ENCODE results near the gene LRMDA. TPM values are rescaled to one million over a fixed set of nuclear protein-coding genes. Genes with fewer than 3 reads are reported as not detected.

Gene LRMDA
- total and polyA plus RNA-seq, 2 of the 13 experiments (the other 11 are each of a cell fraction or from before 2014, with no cell fraction given), result 13.4 to 22.0 TPM

DNA sequence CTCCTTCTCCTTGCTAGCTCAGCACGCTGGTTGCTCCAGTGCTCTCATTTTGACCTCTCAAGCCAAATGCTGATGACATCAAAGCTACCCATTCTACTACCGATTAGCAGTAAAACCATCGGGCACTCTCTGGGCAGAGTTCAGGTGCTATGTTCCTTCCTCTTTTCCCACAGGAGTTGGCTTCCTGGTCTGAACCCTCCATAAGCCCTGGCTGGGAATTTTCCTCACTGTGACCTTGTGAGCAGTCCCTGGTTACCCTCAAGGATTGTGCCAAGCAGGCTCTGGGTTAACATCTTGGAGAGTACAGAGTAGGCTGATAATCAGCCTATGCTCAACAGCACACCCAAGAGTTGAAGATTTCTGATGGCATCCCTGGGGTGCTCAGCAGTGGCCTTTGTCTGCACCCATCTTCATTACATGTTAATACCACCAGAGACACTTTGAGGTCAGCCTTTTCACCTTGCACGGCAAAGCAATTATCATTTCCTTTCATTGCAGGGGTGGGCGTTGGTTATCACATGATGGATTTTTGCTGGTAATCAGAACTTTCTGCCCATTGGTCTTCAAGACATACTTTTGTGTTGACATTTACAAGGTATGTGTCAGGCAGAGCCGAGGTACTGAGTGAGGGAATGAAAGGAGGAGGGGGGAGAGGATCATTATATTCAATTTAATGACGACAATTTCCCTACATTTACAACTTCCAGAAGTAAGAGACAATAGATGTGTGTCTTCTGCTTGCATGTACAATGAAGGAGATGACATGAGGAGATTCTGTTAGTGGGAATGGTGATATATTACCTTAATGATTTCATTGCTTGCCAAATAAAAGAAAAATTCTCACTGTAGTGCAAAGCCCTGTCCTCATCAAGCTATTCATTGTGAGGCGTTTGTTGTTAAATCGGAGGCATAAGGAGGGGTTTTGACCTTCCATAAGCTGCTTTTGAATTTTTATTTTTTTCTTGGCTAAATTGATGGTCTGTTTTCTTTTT is 452.0 kb downstream of the LRMDA start:
- Histone ChIP-seq H3K36me3 (replicated peaks in 1 of 2; ENCODE audit: control insufficient read depth in 1 of 2, insufficient read depth in 2 of 2, low read length in 2 of 2) (no peaks in the 10 kb centered on the region), H3K4me1 (ENCODE audit: insufficient read depth, low read length) (peaks cover 12% of the 10 kb centered on the region), H3K4me2 (ENCODE audit: low read depth, low read length) (no peak overlapping the region), H3K27ac (ENCODE audit: extremely low read length, insufficient read depth, low read length) (no peak overlapping the region), H2AFZ (ENCODE audit: low read length) (no peak overlapping the region), H3K79me2 (ENCODE audit: insufficient read depth, low read length) (no peaks in the 10 kb centered on the region), H3K4me3 (replicated peaks in 1 of 3; ENCODE audit: insufficient read depth in 1 of 3, low read depth in 2 of 3, low read length in 3 of 3) (no peak overlapping the region), H3K9me3 (ENCODE audit: low read length) (no peaks in the 10 kb centered on the region), H4K20me1 (ENCODE audit: insufficient read depth, low read length) (no peaks in the 10 kb centered on the region), H3K27me3 (ENCODE audit: control insufficient read depth in 1 of 2, insufficient read depth in 2 of 2, low read length in 2 of 2) (no peaks in the 10 kb centered on the region), H3K9ac (ENCODE audit: insufficient read depth, low read depth, low read length) (no peak overlapping the region)
- ChIA-PET POLR2A (no interaction called here), CTCF (ENCODE audit: low intra/inter-chr PET ratio, low total read pairs) (no interaction called here)
- FAIRE-seq (no peak), DNase-seq (ENCODE audit: low spot score) (no peak), ATAC-seq (no peak)
- BruUV-seq (replicated peaks), result no TSS peak
- 95% methylated on average over 9 of the region's 9 CpGs for WGBS (ENCODE audit: low lambda C conversion rate)
- in situ Hi-C loops (cut with HindIII; ENCODE audit: extremely low pct_ligation_motif_present, low pct_unique_long_range_greater_than_20kb), result no loop called here
- intact Hi-C loops (cut with micrococcal nuclease; ENCODE audit: unreplicated experiment), result no loop called here
- TF ChIP-seq ZNF362 (CRISPR knock-in tag; IDR thresholded peaks at IDR 0.05; ENCODE audit: borderline replicate concordance) (no peak), GLI4 (CRISPR knock-in tag; IDR thresholded peaks at IDR 0.05; ENCODE audit: borderline replicate concordance) (no peak), SRSF9 (IDR thresholded peaks at IDR 0.05; ENCODE audit: borderline replicate concordance, insufficient read depth, low read depth, low read length, poor library complexity, severe bottlenecking) (no peak), NR3C1 (CRISPR knock-in tag; IDR thresholded peaks at IDR 0.05) (no peak), ZNF407 (CRISPR knock-in tag; IDR thresholded peaks at IDR 0.05; ENCODE audit: not compliant biosample characterization) (no peak), ZNF256 (CRISPR knock-in tag; conservative IDR thresholded peaks at IDR 0.05) (no peak), ZNF550 (CRISPR knock-in tag; IDR thresholded peaks at IDR 0.05; ENCODE audit: borderline replicate concordance) (no peak), AHR (CRISPR knock-in tag; IDR thresholded peaks at IDR 0.05) (no peak), ZNF12 (CRISPR knock-in tag; IDR thresholded peaks at IDR 0.05) (no peak)
- TF ChIP-seq, protein P1, sequence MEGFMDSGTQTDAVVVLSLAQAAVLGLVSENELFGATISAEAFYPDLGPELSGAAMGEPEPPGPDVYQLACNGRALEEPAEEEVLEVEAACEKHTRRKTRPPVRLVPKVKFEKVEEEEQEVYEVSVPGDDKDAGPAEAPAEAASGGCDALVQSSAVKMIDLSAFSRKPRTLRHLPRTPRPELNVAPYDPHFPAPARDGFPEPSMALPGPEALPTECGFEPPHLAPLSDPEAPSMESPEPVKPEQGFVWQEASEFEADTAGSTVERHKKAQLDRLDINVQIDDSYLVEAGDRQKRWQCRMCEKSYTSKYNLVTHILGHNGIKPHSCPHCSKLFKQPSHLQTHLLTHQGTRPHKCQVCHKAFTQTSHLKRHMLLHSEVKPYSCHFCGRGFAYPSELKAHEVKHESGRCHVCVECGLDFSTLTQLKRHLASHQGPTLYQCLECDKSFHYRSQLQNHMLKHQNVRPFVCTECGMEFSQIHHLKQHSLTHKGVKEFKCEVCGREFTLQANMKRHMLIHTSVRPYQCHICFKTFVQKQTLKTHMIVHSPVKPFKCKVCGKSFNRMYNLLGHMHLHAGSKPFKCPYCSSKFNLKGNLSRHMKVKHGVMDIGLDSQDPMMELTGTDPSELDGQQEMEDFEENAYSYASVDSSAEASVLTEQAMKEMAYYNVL (CRISPR knock-in tag; IDR thresholded peaks at IDR 0.05; ENCODE audit: borderline replicate concordance), result no peak

Measured in HepG2 (cell line).